Colonic mucosa (tissue), 4 donors: ENCODE data around the gene VPS13C. TPM values are rescaled to one million over a fixed set of nuclear protein-coding genes. Genes with fewer than 3 reads are reported as not detected.

Experiments
- DNase-seq: peaks from one replicate; pipeline ENCODE4 v3.0.0-alpha.2; 2020
- H3K27ac ChIP-seq: fragments of 200-600 bp; one replicate; pipeline ENCODE4 v1.8.0; 2021
- H3K27me3 ChIP-seq: fragments of 200-600 bp; one replicate; pipeline ENCODE4 v1.8.0; 2021
- H3K36me3 ChIP-seq: fragments of 200-600 bp; one replicate; pipeline ENCODE4 v1.8.0; 2021
- H3K4me1 ChIP-seq: fragments of 200-600 bp; one replicate; pipeline ENCODE4 v1.8.0; 2021; ENCODE audit warnings: mild to moderate bottlenecking
- H3K4me3 ChIP-seq: fragments of 200-600 bp; one replicate; pipeline ENCODE4 v1.8.0; 2021
- H3K9ac ChIP-seq, 2 donors: one replicate each; pipeline ENCODE4 v1.7.0; 2013; ENCODE audit warnings: control low read depth in 2 of 2, low read depth in 2 of 2, low read length in 2 of 2
- H3K9me3 ChIP-seq: fragments of 200-600 bp; one replicate; pipeline ENCODE4 v1.8.0; 2021
- CTCF ChIP-seq: fragments of 200-600 bp; IDR thresholded peaks from one replicate; pipeline ENCODE4 v1.8.0; 2022; ENCODE audit warnings: antibody characterized with exemption, mild to moderate bottlenecking
- intact Hi-C: fragments of 100-400 bp; cut with DNase I; formaldehyde crosslinking; loops from one replicate; pipeline ENCODE4 v1.14.1; 2022
- total RNA-seq, 2 donors: library from RNA; stranded (reverse); fragmentation: NEBNext Ultra II Directional in 1 of 2; extraction: Animal tissue kit (Norgen Biotek cat#: 25700) in 1 of 2; gene quantifications; one replicate each; pipeline ENCODE4 v1.2.1, GENCODE V29; 2021
- donor health status: healthy.
- donor health status: DM: no; HTN: no; CAD: no.
- donor health status: DM: no; HTN: no; CAD: no.

VPS13C gene
- total RNA-seq, 2 donors from 2014 or later, result 33.9 to 56.5 TPM

- no peak overlapping the region for H3K9ac ChIP-seq
- no peak overlapping the region for H3K4me3 ChIP-seq
- intact Hi-C loops, result no loop called here
- no peak overlapping the region for H3K27ac ChIP-seq
- DNase-seq, result no peak
- H3K36me3 ChIP-seq, result no peaks in the 10 kb centered on the region
- no peaks in the 10 kb centered on the region for H3K9me3 ChIP-seq
- TF ChIP-seq CTCF, result no peak
- H3K27me3 ChIP-seq, result no peaks in the 10 kb centered on the region
- H3K4me1 ChIP-seq, result no peaks in the 10 kb centered on the region
Observed at GRCh38 chr15:61820951-61821350, 239.3 kb downstream of the VPS13C start.

GRCh38 chr15:61820212-61820611 lies 240.0 kb downstream of the VPS13C start:
- Histone ChIP-seq H3K27me3 (no peaks in the 10 kb centered on the region), H3K27ac (no peak overlapping the region), H3K4me3 (no peak overlapping the region), H3K9me3 (no peaks in the 10 kb centered on the region), H3K36me3 (no peaks in the 10 kb centered on the region), H3K4me1 (no peaks in the 10 kb centered on the region), H3K9ac (no peak overlapping the region)
- intact Hi-C loops, result no loop called here
- no peak for TF ChIP-seq CTCF
- DNase-seq, result no peak

- no peaks in the 10 kb centered on the region for H3K36me3 ChIP-seq
- H3K9ac ChIP-seq, result no peak overlapping the region
- H3K4me3 ChIP-seq, result no peak overlapping the region
- DNase-seq, result no peak
- H3K9me3 ChIP-seq, result no peaks in the 10 kb centered on the region
- H3K4me1 ChIP-seq, result no peaks in the 10 kb centered on the region
- intact Hi-C loops, result no loop called here
- no peak overlapping the region for H3K27ac ChIP-seq
- TF ChIP-seq CTCF, result no peak
- no peaks in the 10 kb centered on the region for H3K27me3 ChIP-seq
Observed at GRCh38 chr15:61819386-61819785, 240.9 kb downstream of the VPS13C start.

GRCh38 chr15:61818801-61819200 lies 241.4 kb downstream of the VPS13C start:
- TF ChIP-seq CTCF, result no peak

GRCh38 chr15:61816856-61817255 lies 243.4 kb downstream of the VPS13C start:
- Histone ChIP-seq H3K27me3 (no peaks in the 10 kb centered on the region), H3K27ac (no peak overlapping the region), H3K9me3 (no peaks in the 10 kb centered on the region), H3K36me3 (no peaks in the 10 kb centered on the region), H3K4me1 (no peaks in the 10 kb centered on the region), H3K9ac (no peak overlapping the region), H3K4me3 (no peak overlapping the region)
- intact Hi-C loops, result no loop called here
- DNase-seq, result no peak
- TF ChIP-seq CTCF, result no peak

More at GRCh38 chr15:61818801-61819200, 241.4 kb downstream of the VPS13C start:
- intact Hi-C loops, result no loop called here
- no peak overlapping the region for H3K9ac ChIP-seq
- H3K4me1 ChIP-seq, result no peaks in the 10 kb centered on the region
- no peak overlapping the region for H3K27ac ChIP-seq
- H3K27me3 ChIP-seq, result no peaks in the 10 kb centered on the region
- DNase-seq, result no peak
- no peak overlapping the region for H3K4me3 ChIP-seq
- H3K9me3 ChIP-seq, result no peaks in the 10 kb centered on the region
- H3K36me3 ChIP-seq, result no peaks in the 10 kb centered on the region
